ENCODE data around the gene ATP6V1B1.

GRCh38 chr2:70959851-70960832, 24.4 kb downstream of the ATP6V1B1 start:
- TF ChIP-seq, protein P1, sequence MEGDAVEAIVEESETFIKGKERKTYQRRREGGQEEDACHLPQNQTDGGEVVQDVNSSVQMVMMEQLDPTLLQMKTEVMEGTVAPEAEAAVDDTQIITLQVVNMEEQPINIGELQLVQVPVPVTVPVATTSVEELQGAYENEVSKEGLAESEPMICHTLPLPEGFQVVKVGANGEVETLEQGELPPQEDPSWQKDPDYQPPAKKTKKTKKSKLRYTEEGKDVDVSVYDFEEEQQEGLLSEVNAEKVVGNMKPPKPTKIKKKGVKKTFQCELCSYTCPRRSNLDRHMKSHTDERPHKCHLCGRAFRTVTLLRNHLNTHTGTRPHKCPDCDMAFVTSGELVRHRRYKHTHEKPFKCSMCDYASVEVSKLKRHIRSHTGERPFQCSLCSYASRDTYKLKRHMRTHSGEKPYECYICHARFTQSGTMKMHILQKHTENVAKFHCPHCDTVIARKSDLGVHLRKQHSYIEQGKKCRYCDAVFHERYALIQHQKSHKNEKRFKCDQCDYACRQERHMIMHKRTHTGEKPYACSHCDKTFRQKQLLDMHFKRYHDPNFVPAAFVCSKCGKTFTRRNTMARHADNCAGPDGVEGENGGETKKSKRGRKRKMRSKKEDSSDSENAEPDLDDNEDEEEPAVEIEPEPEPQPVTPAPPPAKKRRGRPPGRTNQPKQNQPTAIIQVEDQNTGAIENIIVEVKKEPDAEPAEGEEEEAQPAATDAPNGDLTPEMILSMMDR (optimal IDR thresholded peaks at IDR 0.05 in 1 of 3, IDR thresholded peaks at IDR 0.05 in 1 of 3, conservative IDR thresholded peaks at IDR 0.05 in 1 of 3; ENCODE audit: extremely low read depth in 1 of 3, insufficient read depth in 2 of 3, low read length in 3 of 3), result peak in 2 of 3 experiments; percentile 2 to 18
- no peak for TF ChIP-seq EZH2 (IDR thresholded peaks at IDR 0.05; ENCODE audit: low read length)

All from keratinocyte (primary cell).